Liver (tissue), 3 donors: Measurements from ENCODE around the gene NOL11.

Experiments
- CTCF ChIP-seq: fragments of 150-350 bp; IDR thresholded peaks from 2 replicates; pipeline ENCODE4 v1.5.1; 2017; ENCODE audit warnings: improper control_type of control experiment, low read depth, low read length; ENCODE audit not compliant: missing input control
- JUND ChIP-seq, 2 donors: IDR thresholded peaks; 2 replicates each; pipeline ENCODE4 v1.6.1; 2016; ENCODE audit warnings: antibody characterized with exemption in 2 of 2
- donor health status: healthy.
- donor health status: healthy.

- TF ChIP-seq CTCF (no peak), JUND (IDR thresholded peaks at IDR 0.05) (no peak)
Measured at GRCh38 chr17:67742025-67742424, 24.3 kb downstream of the NOL11 start.
